ENCODE measurements around the gene ADSS1. TPM values are rescaled to one million over a fixed set of nuclear protein-coding genes. Genes with fewer than 3 reads are reported as not detected.

ADSS1 gene
- total RNA-seq, 1 experiment from 2014 or later = 9.9 TPM

DNA sequence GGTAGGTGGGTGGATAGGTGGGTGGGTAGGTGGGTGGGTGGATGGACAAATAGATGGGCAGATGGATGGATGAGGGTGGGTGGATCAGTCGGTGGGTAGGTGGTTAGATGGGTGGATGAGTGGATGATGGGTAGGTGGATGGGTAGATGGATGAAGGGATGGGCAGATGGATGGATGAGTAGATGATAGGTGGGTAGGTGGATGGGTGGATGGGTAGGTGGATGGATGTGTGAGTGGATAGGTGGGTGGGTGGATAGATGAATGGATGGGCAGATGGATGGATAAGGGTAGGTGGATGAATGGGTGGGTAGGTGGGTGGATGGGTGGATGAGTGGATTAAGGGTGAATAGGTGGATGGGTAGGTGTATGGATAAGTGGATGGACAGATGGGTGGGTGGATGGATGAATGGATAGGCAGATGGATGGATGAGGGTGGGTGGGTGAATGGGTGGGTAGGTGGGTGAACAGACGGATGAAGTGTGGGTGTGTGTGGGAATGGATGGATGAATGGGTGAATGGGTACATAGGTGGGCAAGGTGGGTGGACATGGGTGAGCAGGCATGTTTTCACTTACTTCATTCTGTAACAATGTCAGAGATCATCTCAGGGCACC is 37.9 kb upstream of the ADSS1 start:
- Histone ChIP-seq H3K27ac (ENCODE audit: low read depth, low read length) (no peak overlapping the region; the same call in 1 of the 2 replicates), H3K79me2 (ENCODE audit: insufficient read depth, low read length) (peaks cover 16% of the 10 kb centered on the region), H3K36me3 (ENCODE audit: control insufficient read depth in 1 of 2, insufficient read depth in 2 of 2, low read length in 2 of 2) (no peaks in the 10 kb centered on the region; a peak in 2 of 4 replicates), H4K20me1 (ENCODE audit: insufficient read depth) (no peaks in the 10 kb centered on the region), H3K9me3 (ENCODE audit: control insufficient read depth in 1 of 2, insufficient read depth in 1 of 2, low read depth in 1 of 2, low read length in 2 of 2) (no peaks in the 10 kb centered on the region), H3K9me2 (ENCODE audit: insufficient read depth) (no peaks in the 10 kb centered on the region), H3K4me1 (ENCODE audit: control insufficient read depth in 1 of 2, insufficient read depth in 2 of 2, low read length in 2 of 2) (peaks cover 57 to 71% of the 10 kb centered on the region in 2 experiments), H2AFZ (ENCODE audit: low read depth, low read length, poor library complexity, severe bottlenecking) (no peak overlapping the region), H3K4me3 (replicated peaks in 1 of 2; ENCODE audit: low read depth in 1 of 2, low read length in 2 of 2) (no peak overlapping the region), H3K9ac (ENCODE audit: low read length) (no peak overlapping the region), H3K4me2 (ENCODE audit: low read length) (no peak overlapping the region), H3K27me3 (ENCODE audit: insufficient read depth, low read length) (no peaks in the 10 kb centered on the region)
- ChIA-PET CTCF (no interaction called here), RAD21 (ENCODE audit: low non-redundant PET in 1 of 2, low total read pairs in 2 of 2, uncharacterized antibody in 2 of 2, unreplicated experiment in 2 of 2) (no interaction called here), POLR2A (no interaction called here)
- BruUV-seq (replicated peaks) = no TSS peak
- no peak for DNase-seq (ENCODE audit: low read depth, low spot score)
- intact Hi-C loops (cut with micrococcal nuclease) = no loop called here
- TF ChIP-seq EZH2 (IDR thresholded peaks at IDR 0.05) (no peak), EZH2phosphoT487 (IDR thresholded peaks at IDR 0.05; ENCODE audit: borderline replicate concordance) (no peak), CEBPB (IDR thresholded peaks at IDR 0.05; ENCODE audit: low read depth) (no peak), SP1 (IDR thresholded peaks at IDR 0.05; ENCODE audit: low read depth) (no peak), ELF1 (IDR thresholded peaks at IDR 0.05; ENCODE audit: borderline replicate concordance, low read depth) (no peak), POLR2AphosphoS5 (IDR thresholded peaks at IDR 0.05; ENCODE audit: low read depth, low read length) (no peak)
- TF ChIP-seq, protein P1, sequence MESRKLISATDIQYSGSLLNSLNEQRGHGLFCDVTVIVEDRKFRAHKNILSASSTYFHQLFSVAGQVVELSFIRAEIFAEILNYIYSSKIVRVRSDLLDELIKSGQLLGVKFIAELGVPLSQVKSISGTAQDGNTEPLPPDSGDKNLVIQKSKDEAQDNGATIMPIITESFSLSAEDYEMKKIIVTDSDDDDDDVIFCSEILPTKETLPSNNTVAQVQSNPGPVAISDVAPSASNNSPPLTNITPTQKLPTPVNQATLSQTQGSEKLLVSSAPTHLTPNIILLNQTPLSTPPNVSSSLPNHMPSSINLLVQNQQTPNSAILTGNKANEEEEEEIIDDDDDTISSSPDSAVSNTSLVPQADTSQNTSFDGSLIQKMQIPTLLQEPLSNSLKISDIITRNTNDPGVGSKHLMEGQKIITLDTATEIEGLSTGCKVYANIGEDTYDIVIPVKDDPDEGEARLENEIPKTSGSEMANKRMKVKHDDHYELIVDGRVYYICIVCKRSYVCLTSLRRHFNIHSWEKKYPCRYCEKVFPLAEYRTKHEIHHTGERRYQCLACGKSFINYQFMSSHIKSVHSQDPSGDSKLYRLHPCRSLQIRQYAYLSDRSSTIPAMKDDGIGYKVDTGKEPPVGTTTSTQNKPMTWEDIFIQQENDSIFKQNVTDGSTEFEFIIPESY (IDR thresholded peaks at IDR 0.05; ENCODE audit: extremely low read depth, insufficient replicate concordance, low read length) = no peak
- TF ChIP-seq, protein P2, sequence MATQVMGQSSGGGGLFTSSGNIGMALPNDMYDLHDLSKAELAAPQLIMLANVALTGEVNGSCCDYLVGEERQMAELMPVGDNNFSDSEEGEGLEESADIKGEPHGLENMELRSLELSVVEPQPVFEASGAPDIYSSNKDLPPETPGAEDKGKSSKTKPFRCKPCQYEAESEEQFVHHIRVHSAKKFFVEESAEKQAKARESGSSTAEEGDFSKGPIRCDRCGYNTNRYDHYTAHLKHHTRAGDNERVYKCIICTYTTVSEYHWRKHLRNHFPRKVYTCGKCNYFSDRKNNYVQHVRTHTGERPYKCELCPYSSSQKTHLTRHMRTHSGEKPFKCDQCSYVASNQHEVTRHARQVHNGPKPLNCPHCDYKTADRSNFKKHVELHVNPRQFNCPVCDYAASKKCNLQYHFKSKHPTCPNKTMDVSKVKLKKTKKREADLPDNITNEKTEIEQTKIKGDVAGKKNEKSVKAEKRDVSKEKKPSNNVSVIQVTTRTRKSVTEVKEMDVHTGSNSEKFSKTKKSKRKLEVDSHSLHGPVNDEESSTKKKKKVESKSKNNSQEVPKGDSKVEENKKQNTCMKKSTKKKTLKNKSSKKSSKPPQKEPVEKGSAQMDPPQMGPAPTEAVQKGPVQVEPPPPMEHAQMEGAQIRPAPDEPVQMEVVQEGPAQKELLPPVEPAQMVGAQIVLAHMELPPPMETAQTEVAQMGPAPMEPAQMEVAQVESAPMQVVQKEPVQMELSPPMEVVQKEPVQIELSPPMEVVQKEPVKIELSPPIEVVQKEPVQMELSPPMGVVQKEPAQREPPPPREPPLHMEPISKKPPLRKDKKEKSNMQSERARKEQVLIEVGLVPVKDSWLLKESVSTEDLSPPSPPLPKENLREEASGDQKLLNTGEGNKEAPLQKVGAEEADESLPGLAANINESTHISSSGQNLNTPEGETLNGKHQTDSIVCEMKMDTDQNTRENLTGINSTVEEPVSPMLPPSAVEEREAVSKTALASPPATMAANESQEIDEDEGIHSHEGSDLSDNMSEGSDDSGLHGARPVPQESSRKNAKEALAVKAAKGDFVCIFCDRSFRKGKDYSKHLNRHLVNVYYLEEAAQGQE (IDR thresholded peaks at IDR 0.05; ENCODE audit: low read depth) = no peak
- TF ChIP-seq, protein P3, sequence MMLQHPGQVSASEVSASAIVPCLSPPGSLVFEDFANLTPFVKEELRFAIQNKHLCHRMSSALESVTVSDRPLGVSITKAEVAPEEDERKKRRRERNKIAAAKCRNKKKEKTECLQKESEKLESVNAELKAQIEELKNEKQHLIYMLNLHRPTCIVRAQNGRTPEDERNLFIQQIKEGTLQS (IDR thresholded peaks at IDR 0.05) = no peak
- no peak for ATAC-seq
